Glutamatergic neuron (in vitro differentiated cells): ENCODE data around the gene NSD1. TPM values are rescaled to one million over a fixed set of nuclear protein-coding genes. Genes with fewer than 3 reads are reported as not detected.

Experiments
- DNase-seq: peaks from one replicate; pipeline ENCODE4 v3.0.0; 2022
- H3K27ac Mint-ChIP-seq: one replicate; pipeline ENCODE4 v1.8.0; 2020; ENCODE audit warnings: mild to moderate bottlenecking, mixed read lengths, inconsistent platforms; ENCODE audit not compliant: unreplicated experiment
- H3K27me3 Mint-ChIP-seq: one replicate; pipeline ENCODE4 v1.8.0; 2020; ENCODE audit warnings: mild to moderate bottlenecking, moderate library complexity, mixed read lengths, inconsistent platforms; ENCODE audit not compliant: unreplicated experiment
- H3K36me3 Mint-ChIP-seq: one replicate; pipeline ENCODE4 v1.8.0; 2020; ENCODE audit warnings: mild to moderate bottlenecking, mixed read lengths, inconsistent platforms; ENCODE audit not compliant: unreplicated experiment
- H3K4me1 Mint-ChIP-seq: one replicate; pipeline ENCODE4 v1.8.0; 2020; ENCODE audit warnings: mild to moderate bottlenecking, low read depth, mixed read lengths, inconsistent platforms; ENCODE audit not compliant: unreplicated experiment
- H3K4me3 Mint-ChIP-seq: one replicate; pipeline ENCODE4 v1.8.0; 2020; ENCODE audit warnings: mild to moderate bottlenecking, mixed read lengths, inconsistent platforms; ENCODE audit not compliant: unreplicated experiment
- H3K9me3 Mint-ChIP-seq: one replicate; pipeline ENCODE4 v1.8.0; 2020; ENCODE audit warnings: mild to moderate bottlenecking, moderate library complexity, mixed read lengths, inconsistent platforms; ENCODE audit not compliant: unreplicated experiment
- CTCF ChIP-seq: fragments of 200-600 bp; sonication (generic); IDR thresholded peaks from one replicate; pipeline ENCODE4 v1.5.0; 2021; ENCODE audit not compliant: partially characterized antibody, unreplicated experiment
- total RNA-seq: library from RNA; stranded (reverse); fragmentation: NEBNext Ultra II Directional; extraction: Animal tissue kit (Norgen Biotek cat#: 25700); gene quantifications from one replicate; pipeline ENCODE4 v1.2.1, GENCODE V29; 2021; ENCODE audit not compliant: unreplicated experiment

The NSD1 gene
- total RNA-seq, 1 donor from 2014 or later = 151 TPM

DNA sequence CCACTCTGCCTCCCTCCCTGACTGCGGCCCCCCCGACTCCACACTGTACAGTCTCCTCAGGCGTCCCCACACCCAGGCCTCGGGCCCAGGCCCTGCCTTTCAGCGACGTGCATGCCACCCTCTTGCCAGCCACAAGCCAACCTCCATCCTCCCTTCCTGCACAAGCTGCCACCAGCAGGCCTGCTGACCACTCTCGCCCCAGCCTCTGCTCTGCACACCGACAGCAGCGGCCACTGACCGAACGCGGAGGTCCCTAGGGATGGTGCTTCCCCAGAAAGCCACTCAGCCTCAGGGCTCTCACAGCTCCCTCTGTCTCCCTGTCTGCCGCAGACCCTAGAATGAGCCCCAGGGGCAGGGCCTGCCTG lies 199.3 kb downstream of the NSD1 start:
- Mint-ChIP-seq H3K36me3 (peaks cover 5% of the 10 kb centered on the region), H3K27me3 (peaks cover 12% of the 10 kb centered on the region), H3K4me1 (peaks cover 22% of the 10 kb centered on the region), H3K27ac (peak overlapping the region; percentile 57), H3K9me3 (peaks cover 7% of the 10 kb centered on the region), H3K4me3 (peak overlapping the region; percentile 46)
- no peak for TF ChIP-seq CTCF
- peak; percentile 77 for DNase-seq

- peaks cover 12% of the 10 kb centered on the region for H3K27me3 Mint-ChIP-seq
- peak overlapping the region; percentile 59 for H3K4me3 Mint-ChIP-seq
- no peak for TF ChIP-seq CTCF
- DNase-seq = no peak
- peak overlapping the region; percentile 68 for H3K27ac Mint-ChIP-seq
- peaks cover 7% of the 10 kb centered on the region for H3K9me3 Mint-ChIP-seq
- peaks cover 5% of the 10 kb centered on the region for H3K36me3 Mint-ChIP-seq
- peaks cover 22% of the 10 kb centered on the region for H3K4me1 Mint-ChIP-seq
Measured at GRCh38 chr5:177333420-177334154, 200.0 kb downstream of the NSD1 start.

DNA sequence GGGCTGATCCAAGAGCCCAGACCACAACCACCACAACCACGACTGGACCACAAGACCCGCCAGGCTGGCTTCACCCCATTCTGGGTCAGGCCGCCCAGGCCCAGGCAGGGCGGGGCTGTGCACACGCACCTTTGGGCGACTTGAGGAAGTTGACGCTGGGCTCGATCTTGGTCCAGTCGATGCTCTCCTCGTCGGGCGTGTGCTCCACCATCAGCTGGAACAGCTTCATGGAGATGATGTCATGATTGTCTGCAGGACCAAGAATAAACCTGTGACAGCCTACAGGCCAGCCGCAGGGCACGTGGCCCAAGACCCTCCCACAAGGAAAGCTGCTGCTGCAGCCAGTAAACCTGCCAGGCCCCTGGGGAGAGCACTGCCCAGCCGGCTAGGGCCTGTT lies 200.6 kb downstream of the NSD1 start:
- peak overlapping the region; percentile 68 for H3K27ac Mint-ChIP-seq
- H3K27me3 Mint-ChIP-seq = peaks cover 12% of the 10 kb centered on the region

GRCh38 chr5:177334781-177335700 lies 201.5 kb downstream of the NSD1 start:
- Mint-ChIP-seq H3K4me3 (no peak overlapping the region), H3K36me3 (peaks cover 5% of the 10 kb centered on the region), H3K9me3 (peaks cover 9% of the 10 kb centered on the region), H3K4me1 (peaks cover 22% of the 10 kb centered on the region), H3K27ac (no peak overlapping the region), H3K27me3 (peaks cover 12% of the 10 kb centered on the region)
- no peak for TF ChIP-seq CTCF
- DNase-seq = no peak

More for the DNA sequence above, 200.6 kb downstream of the NSD1 start:
- Mint-ChIP-seq H3K4me3 (peak overlapping the region; percentile 59), H3K4me1 (peaks cover 22% of the 10 kb centered on the region), H3K36me3 (peaks cover 5% of the 10 kb centered on the region), H3K9me3 (peaks cover 7% of the 10 kb centered on the region)
- DNase-seq = no peak
- no peak for TF ChIP-seq CTCF

DNA sequence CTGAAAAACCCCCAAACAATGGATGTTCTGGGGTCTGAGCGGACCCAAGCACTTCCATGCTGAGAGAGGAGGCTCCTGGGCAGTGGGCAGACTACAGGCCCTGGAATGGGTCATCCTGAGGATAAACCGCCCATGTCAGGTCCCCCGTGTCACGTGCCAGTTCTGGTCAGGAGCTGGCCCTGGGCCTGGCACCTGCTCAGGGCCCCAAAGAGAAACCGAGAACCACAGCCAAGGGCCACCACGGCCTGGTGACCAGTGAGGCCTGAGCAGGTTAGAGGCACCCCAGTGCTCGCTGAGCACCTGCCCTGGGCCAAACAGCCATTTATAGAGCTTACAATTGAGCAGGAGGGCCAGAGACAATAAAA lies 202.1 kb downstream of the NSD1 start:
- peak overlapping the region; percentile 55 for H3K27ac Mint-ChIP-seq
- H3K4me3 Mint-ChIP-seq = no peak overlapping the region
- H3K4me1 Mint-ChIP-seq = peaks cover 22% of the 10 kb centered on the region
- TF ChIP-seq CTCF = no peak
- DNase-seq = no peak
- peaks cover 9% of the 10 kb centered on the region for H3K27me3 Mint-ChIP-seq
- peaks cover 9% of the 10 kb centered on the region for H3K9me3 Mint-ChIP-seq
- H3K36me3 Mint-ChIP-seq = peaks cover 5% of the 10 kb centered on the region
